Tibial nerve (tissue), 3 donors: Measurements from ENCODE around the gene MRPL20.

Experiments used
- CTCF ChIP-seq, 5 experiments: fragments of 200-600 bp in 3 of 5; fragments of 450-650 bp in 2 of 5; sonication (generic) in 3 of 5; IDR thresholded peaks; one replicate each; pipeline ENCODE4 v1.5.1; 2016 to 2019; ENCODE audit warnings: antibody characterized with exemption in 5 of 5, mild to moderate bottlenecking in 3 of 5, moderate library complexity in 2 of 5
- POLR2A ChIP-seq, 2 donors: fragments of 450-650 bp; IDR thresholded peaks; one replicate each; pipeline ENCODE4 v1.6.1; 2017; ENCODE audit warnings: antibody characterized with exemption in 2 of 2, mild to moderate bottlenecking in 2 of 2, moderate library complexity in 2 of 2

- TF ChIP-seq CTCF (IDR thresholded peaks at IDR 0.05) (no peak), POLR2A (IDR thresholded peaks at IDR 0.05) (no peak)
Measured at GRCh38 chr1:1374589-1374928, 32.5 kb downstream of the MRPL20 start.
